ENCODE results near the gene SPDEF. TPM values are rescaled to one million over a fixed set of nuclear protein-coding genes. Genes with fewer than 3 reads are reported as not detected.

The SPDEF gene
- total and polyA plus RNA-seq, 4 donors: 0.17 to 0.36 (median 0.21) TPM

DNA sequence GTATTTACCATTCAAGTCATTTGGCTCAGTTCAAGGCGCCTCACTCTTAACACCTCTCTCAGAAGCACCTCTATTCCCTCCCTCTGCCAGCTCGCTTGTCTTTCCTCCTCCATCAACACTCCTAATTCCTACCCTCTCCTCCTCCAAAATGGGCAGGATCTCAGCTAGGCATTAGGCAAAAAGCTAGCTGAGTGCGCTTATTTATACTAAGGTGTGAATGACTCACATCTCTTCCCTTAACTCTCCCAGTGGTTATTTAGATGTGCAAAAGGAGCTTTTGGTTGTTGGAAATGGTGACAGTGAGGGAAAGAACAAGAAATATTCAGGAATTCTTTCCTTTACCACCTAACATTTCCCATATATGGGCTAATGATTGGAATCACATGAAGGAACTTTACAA, 61.2 kb downstream of the SPDEF start:
- Histone ChIP-seq H3K27ac (ENCODE audit: low read depth, low read length) (no peak overlapping the region), H3K4me1 (ENCODE audit: control insufficient read depth, insufficient read depth, low read length) (peaks cover 12% of the 10 kb centered on the region), H3K9me3 (ENCODE audit: control insufficient read depth, insufficient read depth, low read length) (no peaks in the 10 kb centered on the region), H3K4me3 (ENCODE audit: low read depth, low read length) (no peak overlapping the region), H3K27me3 (ENCODE audit: control insufficient read depth, insufficient read depth, low read length) (no peaks in the 10 kb centered on the region), H3K36me3 (ENCODE audit: control insufficient read depth, insufficient read depth, low read length) (no peaks in the 10 kb centered on the region)
- DNase-seq (ENCODE audit: low read depth in 4 of 6, low spot score in 6 of 6): no peak
- WGBS (ENCODE audit: insufficient coverage): 92% methylated on average over 2 of the region's 3 CpGs

DNA sequence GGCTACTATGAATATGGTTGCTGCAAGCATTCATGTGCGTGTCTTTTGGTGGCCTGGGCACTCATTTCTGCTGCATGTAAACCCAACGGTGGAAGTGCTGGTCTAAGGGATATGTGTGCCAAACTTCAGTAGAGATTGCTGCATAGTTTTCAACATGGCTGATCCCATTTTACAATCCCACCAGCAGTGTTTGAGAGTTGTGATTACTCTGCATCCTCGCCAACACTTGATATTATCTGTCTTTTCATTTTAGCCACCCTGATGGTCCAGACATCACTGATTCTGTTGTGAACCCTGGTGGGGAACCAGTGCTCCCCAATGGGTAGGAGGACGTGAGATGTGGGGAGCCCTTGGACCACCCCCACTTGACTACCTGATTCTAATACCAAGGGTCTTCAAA, 62.8 kb downstream of the SPDEF start:
- WGBS (ENCODE audit: insufficient coverage): 62% methylated on average over 1 of the region's 4 CpGs
- no peaks in the 10 kb centered on the region for H3K36me3 ChIP-seq (ENCODE audit: control insufficient read depth, insufficient read depth, low read length)
- H3K4me1 ChIP-seq (ENCODE audit: control insufficient read depth, insufficient read depth, low read length): peaks cover 12% of the 10 kb centered on the region
- H3K9me3 ChIP-seq (ENCODE audit: control insufficient read depth, insufficient read depth, low read length): no peaks in the 10 kb centered on the region
- no peak for DNase-seq (ENCODE audit: low read depth in 4 of 6, low spot score in 6 of 6)
- no peak overlapping the region for H3K27ac ChIP-seq (ENCODE audit: low read depth, low read length)
- no peak overlapping the region for H3K4me3 ChIP-seq (ENCODE audit: low read depth, low read length)
- no peaks in the 10 kb centered on the region for H3K27me3 ChIP-seq (ENCODE audit: control insufficient read depth, insufficient read depth, low read length)

DNA sequence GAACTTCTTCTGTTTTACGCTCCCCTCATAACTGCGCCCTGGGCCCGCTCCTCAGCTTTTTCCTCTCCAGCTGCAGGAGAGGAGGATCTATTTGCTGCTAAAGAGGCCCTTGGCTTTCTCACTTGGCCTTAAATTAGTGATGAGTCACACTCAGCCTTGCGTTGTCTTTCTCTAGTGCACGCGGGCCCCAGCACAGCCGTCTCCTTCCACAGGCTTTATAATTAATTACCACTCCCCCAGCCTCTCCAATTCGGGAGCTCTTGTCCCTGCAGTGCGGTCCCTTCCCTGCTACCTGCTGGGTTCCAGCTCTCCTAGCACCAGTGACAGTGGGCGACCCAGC, 65.1 kb downstream of the SPDEF start:
- Histone ChIP-seq H3K27ac (ENCODE audit: low read depth, low read length) (no peak overlapping the region), H3K36me3 (ENCODE audit: control insufficient read depth, insufficient read depth, low read length) (no peaks in the 10 kb centered on the region), H3K27me3 (ENCODE audit: control insufficient read depth, insufficient read depth, low read length) (no peaks in the 10 kb centered on the region), H3K4me3 (ENCODE audit: low read depth, low read length) (no peak overlapping the region), H3K4me1 (ENCODE audit: control insufficient read depth, insufficient read depth, low read length) (peaks cover 12% of the 10 kb centered on the region), H3K9me3 (ENCODE audit: control insufficient read depth, insufficient read depth, low read length) (no peaks in the 10 kb centered on the region)
- peak in 1 of 6 donors; percentile 25 for DNase-seq (ENCODE audit: low read depth in 4 of 6, low spot score in 6 of 6)
- 30% methylated on average over 6 of the region's 10 CpGs for WGBS (ENCODE audit: insufficient coverage)

DNA sequence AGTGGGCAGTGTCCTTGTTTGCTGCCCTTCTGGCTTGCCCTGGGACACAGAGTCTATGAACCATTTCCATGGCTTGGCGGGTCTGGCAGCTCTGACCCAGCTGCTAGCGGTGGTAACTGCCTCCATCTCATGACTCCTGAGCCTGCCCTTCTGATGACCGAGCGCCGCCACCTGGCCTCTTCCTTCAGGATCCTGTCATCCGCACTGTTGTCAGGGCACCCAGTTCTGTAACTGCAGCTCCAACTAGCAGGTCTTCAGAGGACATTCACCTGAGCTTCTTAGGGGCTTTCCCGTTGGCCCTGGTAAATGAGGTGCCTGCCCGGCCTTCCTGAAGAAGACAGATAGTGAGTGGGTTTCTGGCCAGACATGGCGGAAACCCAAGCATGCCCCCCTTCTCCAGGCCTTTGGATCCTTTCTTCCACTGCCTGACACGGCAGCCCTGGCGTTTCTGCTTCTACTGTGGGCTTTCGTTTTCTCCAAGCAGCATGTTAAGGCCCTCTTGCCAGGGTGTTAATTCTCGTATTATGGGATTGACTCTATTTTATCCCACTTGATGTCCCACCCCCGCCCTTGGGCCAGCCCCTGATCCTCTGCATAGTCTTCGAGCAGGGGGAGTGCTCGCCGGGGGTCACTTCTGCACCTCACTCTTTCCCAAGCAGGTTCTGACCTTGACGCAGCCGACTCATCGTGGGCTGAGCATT, 65.6 kb downstream of the SPDEF start:
- Histone ChIP-seq H3K9me3 (ENCODE audit: control insufficient read depth, insufficient read depth, low read length) (no peaks in the 10 kb centered on the region), H3K27me3 (ENCODE audit: control insufficient read depth, insufficient read depth, low read length) (no peaks in the 10 kb centered on the region), H3K4me3 (ENCODE audit: low read depth, low read length) (no peak overlapping the region), H3K4me1 (ENCODE audit: control insufficient read depth, insufficient read depth, low read length) (peaks cover 12% of the 10 kb centered on the region), H3K36me3 (ENCODE audit: control insufficient read depth, insufficient read depth, low read length) (peaks cover 2% of the 10 kb centered on the region), H3K27ac (ENCODE audit: low read depth, low read length) (no peak overlapping the region)
- DNase-seq (ENCODE audit: low read depth in 4 of 6, low spot score in 6 of 6): no peak
- 87% methylated on average over 8 of the region's 20 CpGs for WGBS (ENCODE audit: insufficient coverage)

DNA sequence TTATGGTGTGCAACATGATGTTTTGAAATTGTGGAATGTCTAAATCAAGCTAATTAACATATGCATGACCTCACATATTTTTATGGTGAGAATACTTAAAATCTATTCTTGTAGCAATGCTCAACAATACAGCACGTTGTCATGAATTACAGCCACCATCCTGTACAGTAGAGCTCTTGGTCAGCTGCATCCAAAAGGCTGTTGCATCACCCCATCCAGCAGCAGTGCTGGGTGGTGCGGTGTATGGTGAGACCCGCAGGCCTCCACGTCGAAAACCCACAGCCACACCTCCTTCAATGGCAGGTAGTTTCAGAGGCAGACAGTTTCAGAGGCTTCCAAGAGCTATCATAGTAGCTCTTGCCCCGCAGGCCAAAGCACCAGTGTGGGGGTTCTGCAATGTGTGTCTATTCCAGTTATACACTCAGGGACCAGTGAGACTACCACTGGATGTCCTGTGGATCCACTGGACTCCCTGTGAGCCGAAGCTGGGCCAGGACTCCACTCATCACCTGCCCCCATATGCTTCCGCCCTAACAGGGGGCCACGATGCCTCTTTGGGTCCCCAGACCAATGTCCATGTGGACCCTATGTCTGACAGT, 66.8 kb downstream of the SPDEF start:
- Histone ChIP-seq H3K4me3 (ENCODE audit: low read depth, low read length) (no peak overlapping the region), H3K36me3 (ENCODE audit: control insufficient read depth, insufficient read depth, low read length) (peaks cover 2% of the 10 kb centered on the region), H3K27ac (ENCODE audit: low read depth, low read length) (no peak overlapping the region), H3K9me3 (ENCODE audit: control insufficient read depth, insufficient read depth, low read length) (no peaks in the 10 kb centered on the region), H3K4me1 (ENCODE audit: control insufficient read depth, insufficient read depth, low read length) (peaks cover 12% of the 10 kb centered on the region), H3K27me3 (ENCODE audit: control insufficient read depth, insufficient read depth, low read length) (no peaks in the 10 kb centered on the region)
- WGBS (ENCODE audit: insufficient coverage): 89% methylated on average over 8 of the region's 9 CpGs
- no peak for DNase-seq (ENCODE audit: low read depth in 4 of 6, low spot score in 6 of 6)

Other genes starting within 250 kb of the SPDEF start
- 100 to 1,000 TPM in 1 of 2 donors, 10 to 100 TPM in 1; 74.1 to 106 TPM for gene NUDT3, start 163.7 kb downstream of the SPDEF start, total RNA-seq
- gene NUDT3, start 163.7 kb downstream of the SPDEF start, polyA plus RNA-seq (ENCODE audit: insufficient read length in 2 of 2): 10 to 100 TPM; 43.8 to 45.6 TPM
- 1,000 to 10,000 TPM in 1 of 2 donors, 100 to 1,000 TPM in 1; 818 to 2,031 TPM for gene RPS10, start 130.3 kb downstream of the SPDEF start, total RNA-seq
- 100 to 1,000 TPM; 803 to 871 TPM for gene RPS10, start 130.3 kb downstream of the SPDEF start, polyA plus RNA-seq (ENCODE audit: insufficient read length in 2 of 2)
- gene PACSIN1, start 90.3 kb downstream of the SPDEF start, total RNA-seq: 10 to 100 TPM in 1 of 2 donors, 1 to 10 TPM in 1; 5.8 to 16.6 TPM
- gene PACSIN1, start 90.3 kb downstream of the SPDEF start, polyA plus RNA-seq (ENCODE audit: insufficient read length in 2 of 2): 10 to 100 TPM; 34.7 to 34.8 TPM
- 10 to 100 TPM; 29.6 to 34.4 TPM for gene ILRUN, start 140.4 kb upstream of the SPDEF start, total RNA-seq
- gene ILRUN, start 140.4 kb upstream of the SPDEF start, polyA plus RNA-seq (ENCODE audit: insufficient read length in 2 of 2): 10 to 100 TPM; 37.1 to 38.0 TPM
- 10 to 100 TPM; 24.0 to 84.6 TPM for gene SNRPC, start 201.2 kb upstream of the SPDEF start, total RNA-seq
- gene SNRPC, start 201.2 kb upstream of the SPDEF start, polyA plus RNA-seq (ENCODE audit: insufficient read length in 2 of 2): 100 to 1,000 TPM; 118 to 123 TPM
- 10 to 100 TPM; 12.1 to 14.0 TPM for gene BLTP3A, start 235.8 kb upstream of the SPDEF start, total RNA-seq
- gene BLTP3A, start 235.8 kb upstream of the SPDEF start, polyA plus RNA-seq (ENCODE audit: insufficient read length in 2 of 2): 10 to 100 TPM; 12.2 TPM

All from spinal cord (tissue), 10 donors.